AG04449 (cell line): ENCODE measurements around the gene BLNK.
"Not testable (repeated sequence)": the region's sequence is repeated elsewhere in the genome, so short reads cannot be mapped to it uniquely, and the experiment has no call there.

Experiments
- CTCF ChIA-PET: fragments of 350-600 bp; formaldehyde crosslinking; extraction: SDS; loops from one replicate; lab custom pipeline; 2021; ENCODE audit warnings: antibody characterized with exemption; lab: Yijun Ruan, JAX
- POLR2A ChIA-PET: fragments of 400-600, 350-600 bp; formaldehyde crosslinking; extraction: SDS; loops from one replicate; lab custom pipeline; 2020; ENCODE audit warnings: antibody characterized with exemption, inconsistent platforms; lab: Yijun Ruan, JAX
- DNase-seq: peaks from one replicate; pipeline ENCODE4 v3.0.0-alpha.2; 2010; ENCODE audit warnings: low read depth, low spot score
- H3K4me3 ChIP-seq: 2 replicates; pipeline ENCODE4 v1.5.1; 2011; ENCODE audit warnings: low read depth, mild to moderate bottlenecking, control low read depth, low read length
- CTCF ChIP-seq: IDR thresholded peaks from one replicate; pipeline ENCODE4 v1.5.1; 2011; ENCODE audit warnings: mild to moderate bottlenecking, moderate library complexity, low read length, control low read depth, inconsistent platforms; ENCODE audit not compliant: insufficient read depth; ENCODE audit errors: missing control alignments

Gene BLNK

GRCh38 chr10:96310321-96310669 is 38.9 kb upstream of the BLNK start:
- no peak for DNase-seq
- ChIA-PET POLR2A (no interaction called here), CTCF (interaction anchor here (1.2 kb wide), 2 partner anchors 15 to 26 kb away, joined by 3 to 4 read pairs; no protein-coding TSS in a partner anchor)
- no peak for TF ChIP-seq CTCF
- no peak overlapping the region for H3K4me3 ChIP-seq

GRCh38 chr10:96309628-96310320 is 38.4 kb upstream of the BLNK start:
- H3K4me3 ChIP-seq, result no peak overlapping the region
- CTCF ChIA-PET, result interaction anchor here (1.2 kb wide), 2 partner anchors 15 to 26 kb away, joined by 3 to 4 read pairs; no protein-coding TSS in a partner anchor

GRCh38 chr10:96308854-96309253 is 37.5 kb upstream of the BLNK start:
- POLR2A ChIA-PET, result not testable (repeated sequence)

More at GRCh38 chr10:96309628-96310320, 38.4 kb upstream of the BLNK start:
- no peak for DNase-seq
- POLR2A ChIA-PET, result no interaction called here
- TF ChIP-seq CTCF, result no peak

GRCh38 chr10:96306516-96306915 is 35.1 kb upstream of the BLNK start:
- DNase-seq, result no peak
- ChIA-PET CTCF (interaction anchor here (1.4 kb wide), 1 partner anchor 31 kb away, joined by 4 read pairs; no protein-coding TSS in a partner anchor), POLR2A (no interaction called here)
- TF ChIP-seq CTCF, result no peak
- H3K4me3 ChIP-seq, result no peak overlapping the region

More at GRCh38 chr10:96308854-96309253, 37.5 kb upstream of the BLNK start:
- not testable (repeated sequence) for DNase-seq, H3K4me3 ChIP-seq
- CTCF ChIA-PET, result interaction anchor here (1.1 to 1.7 kb wide), 2 partner anchors 15 to 292 kb away, joined by 4 read pairs; no protein-coding TSS in a partner anchor

- CTCF ChIA-PET, result interaction anchor here (0.8 to 0.9 kb wide), 2 partner anchors 36 to 288 kb away, joined by 3 read pairs; no protein-coding TSS in a partner anchor
- H3K4me3 ChIP-seq, result no peak overlapping the region
- no peak for TF ChIP-seq CTCF
- POLR2A ChIA-PET, result no interaction called here
- no peak for DNase-seq
Measured at GRCh38 chr10:96305019-96305418, 33.6 kb upstream of the BLNK start.

- ChIA-PET CTCF (no interaction called here), POLR2A (no interaction called here)
- no peak for TF ChIP-seq CTCF
- no peak for DNase-seq
- no peak within 1 kb of the TSS for H3K4me3 ChIP-seq
Measured at GRCh38 chr10:96304230-96304629, 32.9 kb upstream of the BLNK start, which contains the start of gene DNTT. Gene DNTT (plus strand): TSS chr10:96304434. CDS start chr10:96304498, 64 bp downstream.
